Head of caudate nucleus (tissue), 42 donors: ENCODE measurements around the gene LAMB4.
A peak's percentile ranks its signal among the peaks of the same experiment; 100 is the strongest.

Experiments
- DNase-seq, 42 donors: peaks; one replicate each; pipeline versions ENCODE4 v3.0.0 to v3.0.0-alpha.2; 2020 to 2021; ENCODE audit warnings: mixed read lengths in 7 of 42
- intact Hi-C: fragments of 100-400 bp; cut with DNase I; formaldehyde crosslinking; loops from one replicate; pipeline ENCODE4 v1.15.0; 2022

LAMB4 gene

DNA sequence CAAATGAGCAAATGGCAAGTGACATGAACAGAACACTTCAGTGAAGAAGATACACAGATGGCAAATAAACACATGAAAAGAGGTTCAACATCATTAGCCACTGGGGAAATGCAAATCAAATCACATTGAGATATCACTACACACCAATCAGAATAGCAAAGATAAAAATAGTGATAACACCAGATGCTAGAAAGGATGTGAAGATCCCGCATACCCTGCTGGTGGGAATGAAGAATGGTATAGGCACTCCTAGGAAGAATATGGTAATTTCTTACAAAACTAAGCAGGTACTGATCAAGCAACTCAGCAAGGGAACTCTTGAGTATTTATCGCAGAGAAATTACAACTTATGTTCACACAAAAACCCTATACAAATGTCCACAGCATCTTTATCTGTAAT lies 11.2 kb downstream of the LAMB4 start:
- intact Hi-C loops: no loop called here
- DNase-seq: no peak

- intact Hi-C loops: no loop called here
- DNase-seq: no peak
These were observed 15.9 kb downstream of the LAMB4 start for GRCh38 chr7:108114117-108114841.

- intact Hi-C loops: no loop called here
- DNase-seq: no peak
These were observed 17.5 kb downstream of the LAMB4 start for GRCh38 chr7:108112683-108113082.

DNA sequence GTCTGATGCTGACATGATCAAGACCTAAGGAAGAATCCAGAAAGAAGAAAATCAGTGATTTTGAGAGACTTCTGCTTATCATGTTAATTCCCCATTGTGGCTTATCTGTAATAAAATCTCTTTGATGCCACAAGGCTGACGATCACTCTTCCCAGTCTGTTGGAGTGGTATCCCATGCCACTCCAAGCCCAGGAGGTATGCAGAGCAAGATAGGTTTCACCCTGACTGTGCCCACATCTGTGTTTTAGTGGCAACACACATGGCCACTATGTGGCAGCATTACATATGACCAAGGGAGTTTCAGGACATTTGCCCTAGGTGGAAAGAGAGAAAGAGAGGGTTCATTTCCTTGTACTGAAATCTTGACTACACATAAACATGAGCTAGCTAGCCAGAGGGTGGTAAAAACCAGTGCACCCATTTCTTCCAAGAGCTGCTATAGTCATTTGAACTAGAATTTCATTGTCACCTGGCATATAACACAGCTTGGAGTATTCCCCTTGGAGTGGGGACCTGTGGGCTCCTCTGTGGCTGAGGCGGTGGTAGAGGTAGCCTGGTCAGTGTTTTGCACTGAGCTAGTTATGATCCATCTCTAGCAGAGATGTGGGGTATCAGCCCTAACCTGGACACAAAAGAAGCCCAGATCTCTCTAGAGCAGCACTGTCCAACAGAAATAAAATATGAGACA lies 20.8 kb downstream of the LAMB4 start:
- intact Hi-C loops: no loop called here

DNA sequence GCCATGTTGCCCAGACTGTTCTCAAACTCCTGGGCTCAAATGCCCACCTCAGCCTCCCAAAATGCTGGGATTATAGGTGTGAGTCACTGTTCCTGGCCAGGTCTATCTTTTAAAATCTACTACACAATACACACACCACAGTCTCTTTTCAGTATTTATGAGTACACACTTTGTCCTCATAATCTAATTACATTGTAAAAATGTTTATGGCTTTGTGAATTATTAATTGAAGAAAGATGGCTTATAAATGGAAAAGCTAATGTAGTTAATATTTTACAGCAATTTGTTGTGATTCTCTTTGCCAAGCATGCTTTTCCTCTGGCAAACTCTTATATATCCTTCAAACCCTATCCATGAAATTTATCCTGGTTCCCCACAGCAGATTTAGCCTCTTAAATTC lies 22.0 kb downstream of the LAMB4 start:
- intact Hi-C loops: no loop called here
- no peak for DNase-seq

More for the DNA sequence above, 20.8 kb downstream of the LAMB4 start:
- DNase-seq: peak in 4 of 42 donors; percentile 6 to 49 (median 13)

DNA sequence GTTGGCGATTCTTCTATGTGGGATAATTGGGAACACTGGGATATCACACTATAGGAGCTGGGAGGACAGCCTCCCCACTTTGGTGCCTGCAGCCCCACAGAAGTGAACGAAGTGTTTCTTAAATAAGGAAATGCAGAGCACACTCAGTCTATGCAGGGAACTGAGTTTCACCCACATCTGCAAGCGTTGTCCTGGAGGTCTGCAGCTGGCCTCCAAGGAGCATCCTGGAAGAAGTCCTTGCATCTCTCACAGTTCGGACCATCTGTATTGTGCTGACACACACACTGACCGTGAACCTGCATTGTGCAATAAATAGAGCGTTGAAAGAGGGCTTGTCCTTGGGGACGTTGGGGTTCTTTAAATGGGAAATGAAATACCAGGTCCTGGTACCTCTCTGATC lies 25.8 kb downstream of the LAMB4 start:
- intact Hi-C loops: no loop called here
- DNase-seq: no peak

DNA sequence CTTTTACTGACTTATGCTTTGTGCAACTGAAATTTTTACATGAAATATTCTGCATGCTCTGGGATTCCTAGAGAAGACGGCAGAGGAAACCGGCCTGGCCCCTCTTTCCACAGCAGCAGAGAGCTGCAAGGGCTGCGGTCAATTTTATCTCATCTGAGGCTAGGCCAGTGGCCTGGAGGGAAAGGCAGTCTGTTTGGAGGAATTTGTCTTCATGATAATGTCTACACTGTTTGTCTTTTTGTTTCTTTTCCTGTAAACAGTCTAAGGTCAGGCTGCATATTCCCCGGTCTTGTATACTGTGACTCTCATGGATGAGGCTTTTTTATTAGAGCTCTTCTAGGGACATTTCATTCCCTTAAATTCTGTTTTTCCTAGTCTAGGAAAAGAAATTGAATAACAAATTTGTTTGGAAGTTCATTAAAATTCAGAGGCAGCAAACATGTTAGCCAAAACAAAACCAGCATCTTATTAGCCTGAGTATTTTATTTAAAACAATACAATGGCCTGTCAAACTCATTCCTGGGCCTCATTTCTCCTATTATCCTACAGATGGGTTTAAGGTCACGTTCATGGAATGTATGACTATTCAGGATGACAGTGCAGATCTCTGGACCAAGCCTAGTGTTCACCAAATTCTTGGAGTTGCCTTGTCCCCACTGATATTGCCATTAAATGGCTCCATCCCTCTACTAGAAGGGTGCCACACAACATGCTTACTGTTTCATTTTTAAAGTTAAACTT lies 26.4 kb downstream of the LAMB4 start:
- intact Hi-C loops: no loop called here
- DNase-seq: no peak

DNA sequence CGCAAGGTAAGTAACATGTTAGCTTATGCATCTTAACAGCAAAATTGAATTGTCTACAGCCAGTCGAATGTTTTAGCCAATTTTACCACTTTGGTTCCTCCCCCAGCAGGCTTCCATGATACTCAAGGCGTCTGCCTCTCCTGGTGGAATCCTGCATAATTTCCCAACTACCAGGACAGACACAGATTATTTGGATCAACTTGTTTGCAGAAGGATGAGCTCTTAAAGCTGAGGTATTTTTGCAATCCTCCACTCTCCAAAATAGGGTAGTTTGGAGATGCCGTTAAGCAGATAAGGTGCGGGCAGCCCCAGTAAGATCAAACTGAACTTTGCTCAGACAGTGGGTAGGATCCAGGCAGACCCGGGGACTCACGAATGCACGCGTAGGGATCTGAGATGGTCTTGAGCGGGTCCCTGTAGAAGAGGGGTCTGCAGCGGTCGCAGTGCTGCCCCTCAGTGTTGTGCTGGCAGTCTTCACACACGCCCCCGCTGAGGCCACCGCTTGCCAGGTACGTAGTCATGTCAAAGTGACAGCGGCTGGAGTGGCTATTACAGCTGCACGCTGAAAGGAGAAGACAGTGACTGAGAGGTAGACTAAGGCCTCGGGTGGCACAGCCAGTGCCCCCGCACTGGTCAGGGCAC lies 27.4 kb downstream of the LAMB4 start:
- intact Hi-C loops: no loop called here
- no peak for DNase-seq

DNA sequence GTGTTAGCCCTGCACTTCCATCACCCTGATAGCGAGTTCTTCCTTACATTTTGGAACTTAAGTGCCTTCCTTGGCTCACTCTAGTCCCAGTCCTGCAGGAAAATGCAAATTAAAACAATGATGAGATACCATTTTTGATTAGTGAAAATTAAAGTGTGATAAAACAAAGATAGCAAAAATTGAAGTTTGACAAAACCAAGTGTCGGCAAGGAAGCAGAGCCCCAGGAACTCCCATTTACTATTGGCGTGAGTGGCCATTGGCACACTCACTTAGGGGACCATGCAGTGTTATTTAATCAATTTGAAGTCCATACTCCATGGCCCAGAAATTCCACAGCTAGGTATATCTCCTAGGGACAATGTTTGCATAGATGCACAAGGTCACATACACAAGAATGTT lies 28.4 kb downstream of the LAMB4 start:
- intact Hi-C loops: no loop called here
- no peak for DNase-seq

DNA sequence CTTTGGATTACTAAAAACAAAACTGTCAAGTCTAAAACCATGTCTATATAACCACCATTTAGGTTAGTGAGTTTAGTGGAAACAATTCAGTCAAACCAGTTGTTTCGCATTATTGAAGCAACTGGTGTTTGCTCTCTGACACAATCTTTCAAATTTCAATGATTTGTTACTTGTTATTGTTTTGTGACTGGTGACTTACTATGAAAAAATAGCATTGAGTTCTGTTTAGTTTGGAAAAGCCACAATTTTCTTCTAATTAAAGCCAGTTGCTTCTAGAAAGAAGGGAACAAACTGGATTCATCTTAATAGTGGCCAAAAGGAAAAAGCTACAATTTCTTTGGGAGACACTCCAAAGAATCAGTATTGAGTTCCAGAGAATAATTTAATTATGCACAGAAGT lies 30.4 kb downstream of the LAMB4 start:
- intact Hi-C loops: no loop called here
- no peak for DNase-seq

DNA sequence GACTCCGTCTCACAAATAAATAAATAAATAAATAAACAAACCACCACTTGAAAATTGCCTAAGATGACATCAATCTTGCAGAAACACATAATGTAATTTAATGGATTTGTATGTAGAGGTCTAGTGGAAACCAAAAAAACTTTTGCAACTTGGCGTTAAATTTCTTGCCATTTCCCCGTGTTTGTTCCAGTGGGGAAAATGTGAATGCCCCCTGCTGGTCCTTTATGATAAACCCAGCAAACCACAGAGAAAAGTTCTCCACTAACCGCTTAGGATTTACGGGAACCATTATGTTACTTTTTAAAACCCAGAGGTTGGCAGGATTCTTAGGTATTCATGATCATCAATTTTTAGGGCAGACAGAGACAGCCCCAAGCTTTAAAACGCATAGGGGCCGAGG lies 32.5 kb downstream of the LAMB4 start:
- DNase-seq: no peak
- intact Hi-C loops: no loop called here

GRCh38 chr7:108096996-108097395 lies 33.2 kb downstream of the LAMB4 start:
- intact Hi-C loops: no loop called here
- DNase-seq: no peak

GRCh38 chr7:108094933-108095710 lies 35.0 kb downstream of the LAMB4 start:
- no peak for DNase-seq

DNA sequence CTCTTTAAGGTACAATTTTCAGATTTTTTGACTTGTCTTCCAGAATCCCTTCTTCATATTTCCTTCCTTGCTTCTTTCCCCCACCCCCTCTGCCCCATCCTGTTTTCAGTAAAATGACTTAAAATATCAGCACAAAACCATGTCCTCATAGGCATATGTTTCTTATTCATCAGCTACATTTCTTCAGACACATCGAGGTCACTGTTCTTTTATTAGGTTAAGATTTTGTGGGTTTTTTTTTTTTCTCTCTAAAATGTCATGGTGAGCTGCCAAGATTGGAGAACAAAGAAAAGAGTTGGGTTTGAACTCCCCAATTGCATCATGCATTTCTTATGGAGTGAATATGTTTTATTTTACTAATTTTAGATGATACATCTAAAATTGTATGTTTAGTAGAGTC lies 35.8 kb downstream of the LAMB4 start:
- DNase-seq: no peak

More at GRCh38 chr7:108094933-108095710, 35.0 kb downstream of the LAMB4 start:
- intact Hi-C loops: no loop called here

DNA sequence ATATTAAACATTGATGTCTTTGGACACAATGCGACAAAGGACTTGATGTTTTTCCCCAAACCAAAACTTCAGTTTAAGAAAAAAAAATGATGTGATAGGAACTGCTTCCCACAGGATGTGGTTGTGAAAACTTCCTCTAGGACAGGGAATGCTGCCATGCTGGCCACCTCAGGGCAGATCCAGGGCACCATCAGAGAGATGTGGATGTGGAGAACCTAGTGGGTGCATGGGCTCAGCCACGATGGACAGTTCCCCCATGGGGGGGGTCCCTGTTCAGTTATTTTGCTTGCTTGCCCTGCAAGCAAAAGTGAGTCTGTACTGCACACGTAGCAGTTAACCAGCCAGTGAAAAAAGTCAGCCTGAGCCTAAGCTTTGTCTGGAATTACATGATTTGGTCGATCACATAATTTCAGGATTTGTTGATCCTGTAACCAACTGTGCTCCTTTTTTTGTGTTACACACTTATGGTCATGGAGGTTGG lies 36.3 kb downstream of the LAMB4 start:
- intact Hi-C loops: no loop called here
- DNase-seq: no peak

More for the DNA sequence above, 35.8 kb downstream of the LAMB4 start:
- intact Hi-C loops: no loop called here

GRCh38 chr7:108093341-108093740 lies 36.8 kb downstream of the LAMB4 start:
- intact Hi-C loops: no loop called here

GRCh38 chr7:108091461-108091831 lies 38.7 kb downstream of the LAMB4 start:
- DNase-seq: no peak
- intact Hi-C loops: no loop called here

More at GRCh38 chr7:108093341-108093740, 36.8 kb downstream of the LAMB4 start:
- no peak for DNase-seq

GRCh38 chr7:108090791-108091460 lies 39.2 kb downstream of the LAMB4 start:
- intact Hi-C loops: no loop called here

More at GRCh38 chr7:108090791-108091460, 39.2 kb downstream of the LAMB4 start:
- DNase-seq: no peak
